Right atrium auricular region (tissue), 2 donors: Measurements from ENCODE around the gene PCSK5. TPM values are rescaled to one million over a fixed set of nuclear protein-coding genes. Genes with fewer than 3 reads are reported as not detected.

Experiments used
- DNase-seq: peaks from one replicate; pipeline ENCODE4 v3.0.0-alpha.2; 2019; ENCODE audit warnings: low spot score
- H3K27ac ChIP-seq, 2 donors: fragments of 200-600 bp; sonication (generic); 1 replicate in 1 of 2; 2 replicates in 1 of 2; pipeline ENCODE4 v1.5.1; 2016 to 2019
- H3K27me3 ChIP-seq, 2 donors: fragments of 200-600 bp; sonication (generic); one replicate each; pipeline versions ENCODE4 v1.5.1 to v1.6.0; 2017 to 2019
- H3K36me3 ChIP-seq: fragments of 200-600 bp; sonication (generic); one replicate; pipeline ENCODE4 v1.5.1; 2016
- H3K4me1 ChIP-seq, 2 donors: fragments of 200-600 bp; sonication (generic); one replicate each; pipeline versions ENCODE4 v1.5.1 to v1.6.0; 2017 to 2019
- H3K4me3 ChIP-seq, 2 donors: fragments of 200-600 bp; sonication (generic); 1 replicate in 1 of 2; 2 replicates in 1 of 2; pipeline ENCODE4 v1.5.1; 2017 to 2019; ENCODE audit warnings: mild to moderate bottlenecking in 1 of 2, moderate library complexity in 1 of 2
- H3K9me3 ChIP-seq, 2 donors: fragments of 200-600 bp; sonication (generic); one replicate each; pipeline ENCODE4 v1.5.1; 2019
- total RNA-seq, 2 donors: library from RNA; depleted of rRNA; stranded (reverse); fragments of >200 nt; gene quantifications; one replicate each; pipeline ENCODE4 v1.1.0, GENCODE V29; 2016
- TF ChIP-seq, protein P1 (sequence below), 2 donors: fragments of 200-600 bp; sonication (generic); IDR thresholded peaks; one replicate each; pipeline ENCODE4 v1.5.1; 2019; ENCODE audit warnings: antibody characterized with exemption in 2 of 2

PCSK5 gene
- total RNA-seq, 2 donors from 2014 or later: 5.3 to 6.5 TPM

DNA sequence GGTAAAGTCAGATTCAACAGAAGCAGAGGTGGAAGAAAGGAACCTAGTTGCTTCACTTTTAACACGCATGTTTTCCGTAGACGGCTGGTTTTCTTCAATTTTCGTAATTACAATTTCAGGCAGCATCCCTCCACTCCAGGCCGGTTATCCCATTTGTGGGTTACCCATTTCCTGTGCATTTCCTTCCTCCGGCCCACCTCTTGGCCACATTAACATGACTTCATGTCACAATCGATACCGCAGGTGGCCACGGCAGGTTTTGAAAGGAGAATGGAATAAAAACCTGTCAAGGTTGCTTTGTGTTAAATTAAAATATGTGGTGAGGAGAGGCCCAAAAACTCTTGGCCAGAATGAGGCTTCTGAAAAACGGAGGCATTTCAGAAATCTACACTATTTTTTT lies 130.2 kb downstream of the PCSK5 start:
- Histone ChIP-seq H3K36me3 (no peaks in the 10 kb centered on the region), H3K4me3 (no peak overlapping the region), H3K4me1 (no peaks in the 10 kb centered on the region), H3K9me3 (no peaks in the 10 kb centered on the region), H3K27me3 (no peaks in the 10 kb centered on the region), H3K27ac (no peak overlapping the region)
- TF ChIP-seq, protein P1, sequence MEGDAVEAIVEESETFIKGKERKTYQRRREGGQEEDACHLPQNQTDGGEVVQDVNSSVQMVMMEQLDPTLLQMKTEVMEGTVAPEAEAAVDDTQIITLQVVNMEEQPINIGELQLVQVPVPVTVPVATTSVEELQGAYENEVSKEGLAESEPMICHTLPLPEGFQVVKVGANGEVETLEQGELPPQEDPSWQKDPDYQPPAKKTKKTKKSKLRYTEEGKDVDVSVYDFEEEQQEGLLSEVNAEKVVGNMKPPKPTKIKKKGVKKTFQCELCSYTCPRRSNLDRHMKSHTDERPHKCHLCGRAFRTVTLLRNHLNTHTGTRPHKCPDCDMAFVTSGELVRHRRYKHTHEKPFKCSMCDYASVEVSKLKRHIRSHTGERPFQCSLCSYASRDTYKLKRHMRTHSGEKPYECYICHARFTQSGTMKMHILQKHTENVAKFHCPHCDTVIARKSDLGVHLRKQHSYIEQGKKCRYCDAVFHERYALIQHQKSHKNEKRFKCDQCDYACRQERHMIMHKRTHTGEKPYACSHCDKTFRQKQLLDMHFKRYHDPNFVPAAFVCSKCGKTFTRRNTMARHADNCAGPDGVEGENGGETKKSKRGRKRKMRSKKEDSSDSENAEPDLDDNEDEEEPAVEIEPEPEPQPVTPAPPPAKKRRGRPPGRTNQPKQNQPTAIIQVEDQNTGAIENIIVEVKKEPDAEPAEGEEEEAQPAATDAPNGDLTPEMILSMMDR (IDR thresholded peaks at IDR 0.05): no peak
- no peak for DNase-seq

DNA sequence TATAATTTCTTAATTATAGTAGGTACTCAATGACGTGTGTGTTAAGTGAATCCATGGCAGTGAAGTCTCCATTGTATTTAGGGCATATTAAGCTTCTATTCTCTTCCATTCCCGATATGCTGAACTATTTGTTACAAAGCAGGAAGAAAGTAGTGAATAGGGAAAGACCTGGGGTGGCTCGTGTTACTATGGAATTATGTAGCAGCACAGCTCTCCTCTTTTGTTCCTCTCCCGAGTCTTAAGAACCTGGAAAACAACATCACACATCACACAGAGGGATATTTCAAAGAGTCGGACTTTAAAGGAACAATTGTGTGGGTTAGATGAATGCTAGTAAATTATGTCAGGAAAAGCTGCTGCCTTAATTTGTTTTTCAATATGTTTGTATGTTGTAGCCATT lies 131.8 kb downstream of the PCSK5 start:
- H3K9me3 ChIP-seq: no peaks in the 10 kb centered on the region
- H3K27ac ChIP-seq: no peak overlapping the region
- H3K4me1 ChIP-seq: no peaks in the 10 kb centered on the region
- no peak for DNase-seq
- H3K36me3 ChIP-seq: no peaks in the 10 kb centered on the region
- no peak overlapping the region for H3K4me3 ChIP-seq
- TF ChIP-seq, protein P1 (IDR thresholded peaks at IDR 0.05): no peak
- H3K27me3 ChIP-seq: no peaks in the 10 kb centered on the region

DNA sequence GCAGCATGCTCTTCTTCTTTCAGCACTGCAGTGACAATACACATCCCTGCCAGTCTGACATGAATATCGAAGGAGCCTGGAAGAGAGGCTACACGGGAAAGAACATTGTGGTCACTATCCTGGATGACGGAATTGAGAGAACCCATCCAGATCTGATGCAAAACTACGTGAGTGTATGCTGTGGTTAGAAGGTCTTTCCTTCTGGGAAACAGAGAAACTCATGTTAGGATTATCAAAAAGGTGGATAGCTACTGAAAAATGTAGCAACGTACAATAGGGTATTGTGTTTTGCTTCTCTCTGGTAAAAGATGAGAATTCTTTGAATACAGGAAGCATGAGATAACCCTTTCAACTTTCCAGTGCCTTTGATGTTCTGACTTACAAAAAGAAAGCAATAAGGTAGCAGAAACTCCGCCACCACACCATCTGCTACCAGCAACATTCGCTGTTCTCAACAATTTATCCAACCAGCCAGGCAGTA lies 133.3 kb downstream of the PCSK5 start:
- no peaks in the 10 kb centered on the region for H3K36me3 ChIP-seq
- DNase-seq: no peak
- H3K4me3 ChIP-seq: no peak overlapping the region
- no peaks in the 10 kb centered on the region for H3K9me3 ChIP-seq
- no peaks in the 10 kb centered on the region for H3K4me1 ChIP-seq
- TF ChIP-seq, protein P1 (IDR thresholded peaks at IDR 0.05): no peak
- H3K27me3 ChIP-seq: no peaks in the 10 kb centered on the region
- H3K27ac ChIP-seq: no peak overlapping the region

DNA sequence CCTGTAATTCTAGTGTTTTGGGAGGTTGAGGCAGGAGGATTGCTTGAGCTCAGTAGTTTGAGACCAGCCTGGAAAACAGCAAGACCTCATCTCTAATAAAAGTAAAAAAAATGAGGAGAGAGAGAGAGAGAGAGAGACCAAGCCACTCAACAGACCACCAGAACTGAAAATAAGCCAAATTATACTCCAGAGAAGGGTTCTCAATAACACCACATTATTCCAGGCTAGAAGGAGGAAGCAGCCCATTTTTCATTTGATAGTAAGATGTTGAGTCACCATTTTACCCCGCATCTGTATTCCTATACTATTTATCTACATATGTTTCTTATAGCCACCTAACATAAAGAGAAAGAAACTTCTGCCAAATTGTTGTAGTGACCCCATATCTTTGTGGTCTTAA lies 134.8 kb downstream of the PCSK5 start:
- no peaks in the 10 kb centered on the region for H3K36me3 ChIP-seq
- no peak overlapping the region for H3K27ac ChIP-seq
- TF ChIP-seq, protein P1 (IDR thresholded peaks at IDR 0.05): no peak
- no peaks in the 10 kb centered on the region for H3K27me3 ChIP-seq
- no peak overlapping the region for H3K4me3 ChIP-seq
- no peaks in the 10 kb centered on the region for H3K4me1 ChIP-seq
- no peaks in the 10 kb centered on the region for H3K9me3 ChIP-seq
- no peak for DNase-seq

DNA sequence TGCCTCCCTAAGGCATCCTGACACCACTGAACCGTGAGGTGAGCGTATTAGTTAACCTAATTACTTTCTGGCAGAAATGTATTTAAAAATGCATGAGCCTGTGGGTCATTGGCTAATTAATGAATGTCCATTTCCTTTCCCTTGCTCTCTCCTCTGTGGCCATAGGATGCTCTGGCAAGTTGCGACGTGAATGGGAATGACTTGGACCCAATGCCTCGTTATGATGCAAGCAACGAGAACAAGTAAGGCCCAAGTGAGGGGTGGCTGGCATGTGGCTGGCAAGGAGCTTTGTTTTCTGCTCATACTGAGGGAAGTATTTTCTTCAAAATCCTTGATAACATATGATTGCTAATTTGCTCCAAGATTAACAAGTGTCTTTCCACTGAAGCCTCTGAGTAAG lies 136.3 kb downstream of the PCSK5 start:
- Histone ChIP-seq H3K27ac (no peak overlapping the region), H3K4me3 (no peak overlapping the region), H3K9me3 (no peaks in the 10 kb centered on the region), H3K4me1 (no peaks in the 10 kb centered on the region), H3K36me3 (no peaks in the 10 kb centered on the region), H3K27me3 (no peaks in the 10 kb centered on the region)
- DNase-seq: no peak
- TF ChIP-seq, protein P1 (IDR thresholded peaks at IDR 0.05): no peak

DNA sequence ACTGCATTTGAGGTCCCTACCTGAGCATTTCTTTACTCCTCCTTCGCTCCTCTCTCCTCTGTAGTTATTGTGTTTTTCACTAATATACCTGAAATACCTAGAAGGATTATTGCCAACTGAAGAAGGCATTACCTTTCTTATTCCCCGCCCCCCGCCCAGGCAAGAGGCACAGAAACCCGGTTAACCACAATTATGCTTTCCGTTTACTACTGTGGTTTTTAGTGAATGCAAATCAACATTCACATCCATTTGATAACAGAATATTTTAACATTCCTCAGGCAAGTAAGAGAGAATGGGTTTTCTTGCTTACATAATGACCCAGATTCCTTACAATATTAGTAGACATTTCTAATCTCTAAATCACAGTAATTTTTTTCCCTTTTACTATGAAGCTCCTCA lies 136.9 kb downstream of the PCSK5 start:
- TF ChIP-seq, protein P1 (IDR thresholded peaks at IDR 0.05): no peak
- no peaks in the 10 kb centered on the region for H3K9me3 ChIP-seq
- no peaks in the 10 kb centered on the region for H3K27me3 ChIP-seq
- no peaks in the 10 kb centered on the region for H3K36me3 ChIP-seq
- H3K4me3 ChIP-seq: no peak overlapping the region
- H3K27ac ChIP-seq: no peak overlapping the region
- no peak for DNase-seq
- H3K4me1 ChIP-seq: no peaks in the 10 kb centered on the region
